ENCODE data around the gene TTLL11. TPM values are rescaled to one million over a fixed set of nuclear protein-coding genes. Genes with fewer than 3 reads are reported as not detected.
A peak's percentile ranks its signal among the peaks of the same experiment; 100 is the strongest.

TTLL11 gene
- total RNA-seq, 1 experiment from 2014 or later: 7.0 TPM

- Histone ChIP-seq H3K4me1 (ENCODE audit: insufficient read depth, low read length) (peaks cover 17% of the 10 kb centered on the region), H3K9ac (ENCODE audit: low read length) (no peak overlapping the region), H2AFZ (ENCODE audit: low read length) (no peak overlapping the region), H3K4me3 (ENCODE audit: low read length) (no peak overlapping the region), H3K4me2 (ENCODE audit: low read length) (no peak overlapping the region), H3K36me3 (ENCODE audit: low read depth, low read length) (no peaks in the 10 kb centered on the region), H3K9me2 (replicated peaks; ENCODE audit: low read length) (no peaks in the 10 kb centered on the region), H3K27me3 (ENCODE audit: low read length) (no peaks in the 10 kb centered on the region), H3F3A (ENCODE audit: low read length, unreplicated experiment) (no peaks in the 10 kb centered on the region), H3K27ac (ENCODE audit: low read length) (no peak overlapping the region), H3K9me3 (ENCODE audit: low read length) (no peaks in the 10 kb centered on the region), H3K79me2 (ENCODE audit: low read length) (no peaks in the 10 kb centered on the region), H4K20me1 (ENCODE audit: low read length) (no peaks in the 10 kb centered on the region)
- intact Hi-C loops (cut with micrococcal nuclease): no loop called here
- TF ChIP-seq CTCF (conservative IDR thresholded peaks at IDR 0.05; ENCODE audit: low read depth, low read length) (no peak), EZH2 (IDR thresholded peaks at IDR 0.05; ENCODE audit: low read length, unreplicated experiment) (no peak), EZH2phosphoT487 (IDR thresholded peaks at IDR 0.05; ENCODE audit: borderline replicate concordance, low read length) (no peak)
- ATAC-seq (no peak), DNase-seq (no peak)
- BruUV-seq (replicated peaks): no TSS peak
- POLR2A ChIA-PET (ENCODE audit: unreplicated experiment): no interaction called here
- CTCF ChIA-PET: no interaction called here
These were observed 113.4 kb downstream of the TTLL11 start for GRCh38 chr9:121979736-121980135.

- Histone ChIP-seq H3K4me3 (ENCODE audit: low read length) (no peak overlapping the region), H3K9ac (ENCODE audit: low read length) (no peak overlapping the region), H3K79me2 (ENCODE audit: low read length) (no peaks in the 10 kb centered on the region), H3K27ac (ENCODE audit: low read length) (no peak overlapping the region), H2AFZ (ENCODE audit: low read length) (no peak overlapping the region), H3F3A (ENCODE audit: low read length, unreplicated experiment) (peaks cover 5% of the 10 kb centered on the region), H3K4me2 (ENCODE audit: low read length) (no peak overlapping the region), H3K9me2 (replicated peaks; ENCODE audit: low read length) (no peaks in the 10 kb centered on the region), H3K27me3 (ENCODE audit: low read length) (no peaks in the 10 kb centered on the region), H3K9me3 (ENCODE audit: low read length) (no peaks in the 10 kb centered on the region), H3K4me1 (ENCODE audit: insufficient read depth, low read length) (peaks cover 43% of the 10 kb centered on the region), H4K20me1 (ENCODE audit: low read length) (no peaks in the 10 kb centered on the region), H3K36me3 (ENCODE audit: low read depth, low read length) (no peaks in the 10 kb centered on the region)
- TF ChIP-seq EZH2 (IDR thresholded peaks at IDR 0.05; ENCODE audit: low read length, unreplicated experiment): no peak
- no peak for TF ChIP-seq CTCF (conservative IDR thresholded peaks at IDR 0.05; ENCODE audit: low read depth, low read length)
- no peak for TF ChIP-seq EZH2phosphoT487 (IDR thresholded peaks at IDR 0.05; ENCODE audit: borderline replicate concordance, low read length)
- BruUV-seq (replicated peaks): no TSS peak
- POLR2A ChIA-PET (ENCODE audit: unreplicated experiment): no interaction called here
- CTCF ChIA-PET: no interaction called here
- intact Hi-C loops (cut with micrococcal nuclease): no loop called here
- DNase-seq (no peak), ATAC-seq (no peak)
These were observed 116.4 kb downstream of the TTLL11 start for GRCh38 chr9:121976751-121977150.

- Histone ChIP-seq H3K9me2 (replicated peaks; ENCODE audit: low read length) (no peaks in the 10 kb centered on the region), H3K9ac (ENCODE audit: low read length) (no peak overlapping the region; the same call in 1 of the 2 replicates), H3K4me1 (ENCODE audit: insufficient read depth, low read length) (peaks cover 43% of the 10 kb centered on the region), H3K27me3 (ENCODE audit: low read length) (no peaks in the 10 kb centered on the region), H3K4me3 (ENCODE audit: low read length) (no peak overlapping the region), H2AFZ (ENCODE audit: low read length) (no peak overlapping the region), H4K20me1 (ENCODE audit: low read length) (no peaks in the 10 kb centered on the region), H3K4me2 (ENCODE audit: low read length) (0 out of 2 replicates have a peak overlapping the region, but pooled peaks have one; percentile 6), H3K79me2 (ENCODE audit: low read length) (no peaks in the 10 kb centered on the region), H3K27ac (ENCODE audit: low read length) (peak overlapping the region; percentile 90), H3K36me3 (ENCODE audit: low read depth, low read length) (no peaks in the 10 kb centered on the region), H3F3A (ENCODE audit: low read length, unreplicated experiment) (peaks cover 5% of the 10 kb centered on the region), H3K9me3 (ENCODE audit: low read length) (no peaks in the 10 kb centered on the region)
- DNase-seq (peak; percentile 53), ATAC-seq (no peak)
- TF ChIP-seq CTCF (conservative IDR thresholded peaks at IDR 0.05; ENCODE audit: low read depth, low read length) (no peak), EZH2phosphoT487 (IDR thresholded peaks at IDR 0.05; ENCODE audit: borderline replicate concordance, low read length) (no peak), EZH2 (IDR thresholded peaks at IDR 0.05; ENCODE audit: low read length, unreplicated experiment) (no peak)
- intact Hi-C loops (cut with micrococcal nuclease): no loop called here
- CTCF ChIA-PET: no interaction called here
- POLR2A ChIA-PET (ENCODE audit: unreplicated experiment): no interaction called here
- BruUV-seq (replicated peaks): no TSS peak
These were observed 117.3 kb downstream of the TTLL11 start for GRCh38 chr9:121975801-121976277.
